AG10803 (cell line): ENCODE data around the gene KDM4E.

Source experiments
- DNase-seq: peaks from one replicate; pipeline ENCODE4 v3.0.0; 2010; ENCODE audit warnings: low read depth
- H3K4me3 ChIP-seq: 2 replicates; pipeline ENCODE4 v1.5.1; 2011; ENCODE audit warnings: mild to moderate bottlenecking, low read length, control low read depth
- TF ChIP-seq, protein P1 (sequence below): conservative IDR thresholded peaks from 2 replicates; pipeline ENCODE4 v1.5.1; 2011; ENCODE audit warnings: mild to moderate bottlenecking, low read length, control low read depth, inconsistent platforms

The KDM4E gene

GRCh38 chr11:95024958-95025357, at the start of gene KDM4E:
TSS of gene KDM4E (plus strand) at chr11:95025258. CDS start at chr11:95025558, 300 bp downstream.
- TF ChIP-seq, protein P1, sequence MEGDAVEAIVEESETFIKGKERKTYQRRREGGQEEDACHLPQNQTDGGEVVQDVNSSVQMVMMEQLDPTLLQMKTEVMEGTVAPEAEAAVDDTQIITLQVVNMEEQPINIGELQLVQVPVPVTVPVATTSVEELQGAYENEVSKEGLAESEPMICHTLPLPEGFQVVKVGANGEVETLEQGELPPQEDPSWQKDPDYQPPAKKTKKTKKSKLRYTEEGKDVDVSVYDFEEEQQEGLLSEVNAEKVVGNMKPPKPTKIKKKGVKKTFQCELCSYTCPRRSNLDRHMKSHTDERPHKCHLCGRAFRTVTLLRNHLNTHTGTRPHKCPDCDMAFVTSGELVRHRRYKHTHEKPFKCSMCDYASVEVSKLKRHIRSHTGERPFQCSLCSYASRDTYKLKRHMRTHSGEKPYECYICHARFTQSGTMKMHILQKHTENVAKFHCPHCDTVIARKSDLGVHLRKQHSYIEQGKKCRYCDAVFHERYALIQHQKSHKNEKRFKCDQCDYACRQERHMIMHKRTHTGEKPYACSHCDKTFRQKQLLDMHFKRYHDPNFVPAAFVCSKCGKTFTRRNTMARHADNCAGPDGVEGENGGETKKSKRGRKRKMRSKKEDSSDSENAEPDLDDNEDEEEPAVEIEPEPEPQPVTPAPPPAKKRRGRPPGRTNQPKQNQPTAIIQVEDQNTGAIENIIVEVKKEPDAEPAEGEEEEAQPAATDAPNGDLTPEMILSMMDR: no peak
- DNase-seq: no peak
- H3K4me3 ChIP-seq: no peak within 1 kb of the TSS

DNA sequence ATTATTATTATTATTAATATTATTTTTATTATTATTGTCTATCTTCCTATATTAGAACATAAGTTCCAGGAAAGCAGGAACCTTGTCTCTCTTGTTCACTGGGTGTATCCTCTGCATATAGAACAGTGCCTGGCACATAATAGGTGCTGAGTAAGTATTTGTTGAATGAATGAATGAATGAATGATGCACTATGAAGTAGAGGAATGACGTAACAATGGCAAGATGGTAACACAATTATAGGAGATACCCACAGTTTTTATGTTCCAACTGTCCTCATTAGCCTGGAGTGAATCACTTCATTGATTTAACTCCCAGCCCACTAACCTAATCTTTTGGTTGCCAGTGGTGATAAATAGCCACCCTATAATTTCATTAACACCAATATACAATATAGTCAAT, 49.5 kb upstream of the KDM4E start:
- TF ChIP-seq, protein P1: no peak
- H3K4me3 ChIP-seq: no peak overlapping the region
- DNase-seq: no peak

- H3K4me3 ChIP-seq: no peak overlapping the region
- no peak for DNase-seq
- TF ChIP-seq, protein P1: no peak
Observed at GRCh38 chr11:94987378-94987777, 37.7 kb upstream of the KDM4E start.

DNA sequence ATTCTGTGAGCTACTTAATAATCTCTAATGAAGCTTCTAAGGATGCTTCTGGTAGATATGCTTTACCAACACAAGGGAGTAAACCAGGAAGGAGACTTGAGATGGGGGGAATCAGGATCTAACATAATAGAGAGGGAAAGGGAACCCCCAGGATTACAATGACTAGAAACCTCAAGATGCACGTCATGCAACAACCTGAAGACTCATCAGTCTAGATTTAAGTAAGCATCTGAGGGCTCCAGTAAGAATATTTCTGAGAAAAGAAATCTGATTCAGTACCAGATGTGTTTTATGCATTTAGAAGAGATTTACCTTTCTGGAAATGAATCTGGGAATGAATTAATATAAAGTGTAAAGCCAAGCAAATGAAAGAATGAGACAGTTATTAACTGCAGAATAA, 36.3 kb upstream of the KDM4E start:
- DNase-seq: no peak
- H3K4me3 ChIP-seq: no peak overlapping the region
- TF ChIP-seq, protein P1: no peak

DNA sequence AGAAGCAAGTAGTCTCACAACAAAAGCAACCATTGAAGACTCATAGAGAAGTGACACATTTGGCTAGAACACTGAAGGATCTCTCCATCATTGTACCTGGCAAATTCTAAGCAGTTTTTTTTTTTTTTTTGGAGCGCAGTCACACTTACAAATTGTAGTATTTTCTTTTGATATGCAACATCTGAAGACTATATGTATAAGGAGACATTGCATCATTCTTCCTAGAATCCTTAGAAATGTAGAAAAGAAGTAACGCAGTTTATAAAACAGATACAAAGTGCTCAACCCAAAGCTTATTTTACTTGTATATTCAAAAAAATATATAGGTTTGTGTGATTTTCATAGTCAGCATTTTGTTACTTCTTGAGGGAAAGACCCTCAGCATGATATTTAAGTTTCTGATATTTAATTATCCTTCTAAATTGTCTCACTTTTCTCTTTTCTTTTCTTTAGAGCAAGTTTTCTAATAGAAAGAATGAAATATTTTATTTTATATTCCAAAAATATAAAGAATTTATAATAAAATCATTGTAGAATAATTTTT, 31.6 kb upstream of the KDM4E start:
- no peak for DNase-seq
- no peak overlapping the region for H3K4me3 ChIP-seq
- TF ChIP-seq, protein P1: no peak

- TF ChIP-seq, protein P1: no peak
- no peak overlapping the region for H3K4me3 ChIP-seq
- no peak for DNase-seq
Observed at GRCh38 chr11:94997437-94997836, 27.6 kb upstream of the KDM4E start.

DNA sequence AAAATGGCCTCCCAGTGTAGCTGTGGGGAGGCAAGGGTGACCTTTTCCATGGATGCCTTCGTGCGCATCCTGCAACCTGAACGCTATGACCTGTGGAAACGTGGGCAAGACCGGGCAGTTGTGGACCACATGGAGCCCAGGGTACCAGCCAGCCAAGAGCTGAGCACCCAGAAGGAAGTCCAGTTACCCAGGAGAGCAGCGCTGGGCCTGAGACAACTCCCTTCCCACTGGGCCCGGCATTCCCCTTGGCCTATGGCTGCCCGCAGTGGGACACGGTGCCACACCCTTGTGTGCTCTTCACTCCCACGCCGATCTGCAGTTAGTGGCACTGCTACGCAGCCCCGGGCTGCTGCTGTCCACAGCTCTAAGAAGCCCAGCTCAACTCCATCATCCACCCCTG, 26.8 kb upstream of the KDM4E start:
- TF ChIP-seq, protein P1: no peak
- DNase-seq: no peak

More for the DNA sequence above, 26.8 kb upstream of the KDM4E start:
- H3K4me3 ChIP-seq: no peak overlapping the region
